ENCODE results near the gene TAF10. TPM values are rescaled to one million over a fixed set of nuclear protein-coding genes. Genes with fewer than 3 reads are reported as not detected.
A peak's percentile ranks its signal among the peaks of the same experiment; 100 is the strongest.

TAF10 gene
- total and polyA plus RNA-seq, 7 experiments from 2014 or later: 116 to 247 (median 129) TPM

DNA sequence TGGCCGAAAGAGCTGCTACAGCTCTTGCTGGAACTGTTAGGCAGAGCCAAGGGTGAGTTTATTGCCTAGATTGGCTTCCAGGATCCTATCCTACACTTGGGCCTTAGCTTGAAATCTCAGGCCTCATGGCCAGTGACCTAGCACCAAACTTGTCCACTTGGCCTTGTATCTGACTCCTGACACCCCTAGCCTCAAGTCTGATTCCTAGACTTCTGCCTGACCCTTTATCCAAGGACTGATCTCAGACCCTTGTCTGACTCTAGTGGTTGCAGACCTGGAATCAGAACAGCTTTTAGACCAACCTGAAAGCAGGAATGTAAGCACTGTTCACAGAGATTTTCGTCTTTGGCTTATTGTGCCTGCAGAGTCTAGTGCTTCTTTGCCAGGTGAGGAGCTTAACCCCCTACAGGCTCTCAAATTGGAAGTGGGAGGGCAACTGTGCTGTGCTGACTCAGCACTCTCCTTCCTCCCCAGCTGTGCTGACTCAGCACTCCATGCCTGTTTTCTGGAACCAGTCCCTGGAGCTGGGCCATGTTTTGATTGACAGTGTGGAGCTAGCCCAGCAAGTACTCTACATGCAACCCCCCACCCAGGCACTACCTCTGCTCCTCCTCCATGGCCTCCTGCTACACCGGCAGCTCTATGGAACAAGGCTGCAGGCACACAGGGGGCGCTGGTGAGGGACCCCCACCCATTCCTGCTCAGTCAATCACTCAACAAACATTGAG, 43.7 kb downstream of the TAF10 start:
- H3K27me3 Mint-ChIP-seq: no peaks in the 10 kb centered on the region
- H3K9me3 ChIP-seq (ENCODE audit: control insufficient read depth in 2 of 3, low read length in 3 of 3): no peaks in the 10 kb centered on the region
- H3K4me3 Mint-ChIP-seq: no peak overlapping the region
- no peaks in the 10 kb centered on the region for H3K27me3 ChIP-seq (ENCODE audit: control insufficient read depth in 2 of 2, insufficient read depth in 2 of 2, low read length in 2 of 2)
- DNase-seq: no peak
- intact Hi-C loops (cut with micrococcal nuclease): no loop called here
- no peak overlapping the region for H3K4me3 ChIP-seq (ENCODE audit: low read length)
- peaks cover 0 to 16% (median 0%) of the 10 kb centered on the region in 3 experiments for H3K36me3 ChIP-seq (ENCODE audit: control insufficient read depth in 2 of 3, insufficient read depth in 3 of 3, low read length in 3 of 3)
- no peak for ATAC-seq
- CTCF ChIA-PET: interaction anchor here (0.6 to 1.2 kb wide), 2 partner anchors 36 to 44 kb away, joined by 3 read pairs; no protein-coding TSS in a partner anchor
- peaks cover 10 to 41% (median 17%) of the 10 kb centered on the region in 5 donors for H3K36me3 Mint-ChIP-seq
- no peaks in the 10 kb centered on the region for H3K4me1 ChIP-seq (ENCODE audit: control insufficient read depth in 2 of 2, insufficient read depth in 2 of 2, low read length in 2 of 2)
- no peaks in the 10 kb centered on the region for H3K9me3 Mint-ChIP-seq
- POLR2A ChIA-PET: no interaction called here
- peaks cover 0 to 25% (median 0%) of the 10 kb centered on the region in 7 donors for H3K4me1 Mint-ChIP-seq
- no peak overlapping the region for H3K27ac Mint-ChIP-seq
- H3K27ac ChIP-seq (ENCODE audit: low read depth, low read length): no peak overlapping the region

DNA sequence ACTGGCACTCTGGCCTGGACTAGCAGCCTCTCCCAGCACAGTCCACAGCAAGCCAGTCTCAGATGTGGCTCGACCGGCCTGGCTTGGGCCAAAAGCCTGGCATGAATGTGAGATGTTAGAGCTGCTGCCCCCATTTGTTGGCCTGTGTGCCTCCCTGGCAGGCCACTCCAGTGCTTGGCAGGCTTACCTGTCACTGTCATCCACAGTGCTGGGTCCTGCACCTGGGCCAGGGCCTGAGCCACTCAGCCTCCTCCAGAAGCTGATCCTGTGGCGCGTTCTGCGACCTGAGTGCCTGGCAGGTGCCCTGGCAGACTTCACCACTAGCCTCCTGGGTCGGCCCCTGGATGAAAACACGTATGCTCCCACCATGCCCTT, 44.7 kb downstream of the TAF10 start:
- no peaks in the 10 kb centered on the region for H3K9me3 ChIP-seq (ENCODE audit: control insufficient read depth in 2 of 3, low read length in 3 of 3)
- DNase-seq (no peak), ATAC-seq (no peak)
- no peaks in the 10 kb centered on the region for H3K27me3 Mint-ChIP-seq
- intact Hi-C loops (cut with micrococcal nuclease): no loop called here
- H3K4me1 Mint-ChIP-seq: peaks cover 0 to 28% (median 0%) of the 10 kb centered on the region in 7 donors
- no peak overlapping the region for H3K4me3 ChIP-seq (ENCODE audit: low read length)
- H3K4me3 Mint-ChIP-seq: no peak overlapping the region
- H3K9me3 Mint-ChIP-seq: no peaks in the 10 kb centered on the region
- no peaks in the 10 kb centered on the region for H3K4me1 ChIP-seq (ENCODE audit: control insufficient read depth in 2 of 2, insufficient read depth in 2 of 2, low read length in 2 of 2)
- H3K36me3 ChIP-seq (ENCODE audit: control insufficient read depth in 2 of 3, insufficient read depth in 3 of 3, low read length in 3 of 3): peaks cover 0 to 20% (median 0%) of the 10 kb centered on the region in 3 experiments
- H3K27ac ChIP-seq (ENCODE audit: low read depth, low read length): no peak overlapping the region
- no peaks in the 10 kb centered on the region for H3K27me3 ChIP-seq (ENCODE audit: control insufficient read depth in 2 of 2, insufficient read depth in 2 of 2, low read length in 2 of 2)
- no peak overlapping the region for H3K27ac Mint-ChIP-seq
- peaks cover 6 to 42% (median 18%) of the 10 kb centered on the region in 5 donors for H3K36me3 Mint-ChIP-seq
- ChIA-PET POLR2A (no interaction called here), CTCF (interaction anchor here (0.6 kb wide), 1 partner anchor 116 kb away, joined by 3 read pairs; the partner anchor contains the start of gene MRPL17)

GRCh38 chr11:6566704-6567370, 45.2 kb downstream of the TAF10 start:
- no peaks in the 10 kb centered on the region for H3K27me3 Mint-ChIP-seq
- H3K27me3 ChIP-seq (ENCODE audit: control insufficient read depth in 2 of 2, insufficient read depth in 2 of 2, low read length in 2 of 2): no peaks in the 10 kb centered on the region
- no peaks in the 10 kb centered on the region for H3K9me3 ChIP-seq (ENCODE audit: control insufficient read depth in 2 of 3, low read length in 3 of 3)
- DNase-seq (no peak), ATAC-seq (peak; percentile 8)
- peaks cover 0 to 33% (median 0%) of the 10 kb centered on the region in 7 donors for H3K4me1 Mint-ChIP-seq
- no peaks in the 10 kb centered on the region for H3K4me1 ChIP-seq (ENCODE audit: control insufficient read depth in 2 of 2, insufficient read depth in 2 of 2, low read length in 2 of 2)
- ChIA-PET POLR2A (no interaction called here), CTCF (interaction anchor here (0.6 kb wide), 1 partner anchor 116 kb away, joined by 3 read pairs; the partner anchor contains the start of gene MRPL17)
- intact Hi-C loops (cut with micrococcal nuclease): no loop called here
- no peak overlapping the region for H3K27ac Mint-ChIP-seq
- peaks cover 6 to 38% (median 22%) of the 10 kb centered on the region in 5 donors for H3K36me3 Mint-ChIP-seq
- no peak overlapping the region for H3K4me3 ChIP-seq (ENCODE audit: low read length)
- H3K4me3 Mint-ChIP-seq: no peak overlapping the region
- no peak overlapping the region for H3K27ac ChIP-seq (ENCODE audit: low read depth, low read length)
- no peaks in the 10 kb centered on the region for H3K9me3 Mint-ChIP-seq
- H3K36me3 ChIP-seq (ENCODE audit: control insufficient read depth in 2 of 3, insufficient read depth in 3 of 3, low read length in 3 of 3): peaks cover 0 to 20% (median 0%) of the 10 kb centered on the region in 3 experiments

DNA sequence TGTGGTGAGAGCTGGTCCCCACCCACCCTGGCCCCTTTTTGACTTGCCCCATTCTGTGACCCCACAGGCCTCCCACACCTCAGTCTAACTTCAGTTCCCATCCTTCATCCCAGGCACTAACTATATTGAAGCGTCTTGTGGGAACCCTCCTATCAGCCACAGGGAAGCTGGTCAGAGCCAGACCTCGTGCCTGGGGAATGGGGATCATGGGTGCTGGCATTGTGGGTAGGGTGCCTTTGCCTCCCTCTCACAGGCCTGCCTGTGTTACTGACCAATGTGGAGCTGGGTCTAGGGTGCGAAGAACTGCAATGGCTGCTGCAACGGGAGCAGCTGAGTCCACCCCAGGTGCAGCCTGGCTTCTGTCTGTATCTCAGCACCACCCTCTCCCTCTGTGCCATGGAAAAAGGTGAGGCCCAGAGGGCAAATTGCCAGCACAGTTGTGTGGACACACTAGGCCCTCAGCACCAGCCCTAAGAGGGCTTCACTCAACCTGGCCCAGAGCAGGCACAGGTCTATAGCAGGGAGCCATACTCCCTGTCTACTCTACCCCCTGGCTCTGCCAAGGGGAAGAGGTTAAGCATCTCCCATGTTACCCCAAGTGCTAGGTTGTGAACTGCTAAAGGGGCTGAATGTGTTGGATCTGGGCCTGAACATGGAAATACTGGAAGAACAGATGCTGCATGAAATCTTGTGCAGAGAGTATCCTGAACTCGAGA, 45.9 kb downstream of the TAF10 start:
- peak overlapping the region in 2 of 9 donors; percentile 9 for H3K27ac Mint-ChIP-seq
- H3K9me3 Mint-ChIP-seq: no peaks in the 10 kb centered on the region
- Histone ChIP-seq H3K36me3 (ENCODE audit: control insufficient read depth in 2 of 3, insufficient read depth in 3 of 3, low read length in 3 of 3) (peaks cover 0 to 20% (median 0%) of the 10 kb centered on the region in 3 experiments), H3K4me1 (ENCODE audit: control insufficient read depth in 2 of 2, insufficient read depth in 2 of 2, low read length in 2 of 2) (no peaks in the 10 kb centered on the region), H3K27ac (ENCODE audit: low read depth, low read length) (no peak overlapping the region), H3K27me3 (ENCODE audit: control insufficient read depth in 2 of 2, insufficient read depth in 2 of 2, low read length in 2 of 2) (no peaks in the 10 kb centered on the region), H3K4me3 (ENCODE audit: low read length) (no peak overlapping the region), H3K9me3 (ENCODE audit: control insufficient read depth in 2 of 3, low read length in 3 of 3) (no peaks in the 10 kb centered on the region)
- H3K4me1 Mint-ChIP-seq: peaks cover 0 to 37% (median 0%) of the 10 kb centered on the region in 7 donors
- no peaks in the 10 kb centered on the region for H3K27me3 Mint-ChIP-seq
- DNase-seq (no peak), ATAC-seq (no peak)
- CTCF ChIA-PET: no interaction called here
- POLR2A ChIA-PET: no interaction called here
- intact Hi-C loops (cut with micrococcal nuclease): no loop called here
- no peak overlapping the region for H3K4me3 Mint-ChIP-seq
- H3K36me3 Mint-ChIP-seq: peaks cover 6 to 35% (median 23%) of the 10 kb centered on the region in 5 donors

DNA sequence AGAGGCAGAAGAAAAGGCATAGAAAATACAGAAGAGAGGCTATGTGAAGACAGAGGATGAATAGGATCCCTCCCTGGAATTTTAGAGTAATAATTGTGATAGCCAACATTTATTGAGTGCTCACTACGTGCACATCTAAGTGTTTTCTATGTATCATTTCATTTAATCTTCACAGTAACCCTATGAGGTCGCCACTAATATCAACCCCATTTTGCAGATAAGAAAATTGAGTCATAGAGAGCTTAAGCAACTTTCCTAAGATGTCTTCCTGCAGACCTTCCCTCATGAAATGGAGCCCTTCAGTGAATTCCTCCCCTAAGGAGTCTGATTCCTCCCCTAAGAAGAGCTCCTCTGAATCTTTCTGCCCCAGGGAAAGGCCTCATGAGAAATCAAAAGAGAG, 46.7 kb downstream of the TAF10 start:
- Histone ChIP-seq H3K4me3 (ENCODE audit: low read length) (no peak overlapping the region), H3K27me3 (ENCODE audit: control insufficient read depth in 2 of 2, insufficient read depth in 2 of 2, low read length in 2 of 2) (no peaks in the 10 kb centered on the region), H3K4me1 (ENCODE audit: control insufficient read depth in 2 of 2, insufficient read depth in 2 of 2, low read length in 2 of 2) (no peaks in the 10 kb centered on the region), H3K27ac (ENCODE audit: low read depth, low read length) (no peak overlapping the region), H3K9me3 (ENCODE audit: control insufficient read depth in 2 of 3, low read length in 3 of 3) (no peaks in the 10 kb centered on the region), H3K36me3 (ENCODE audit: control insufficient read depth in 2 of 3, insufficient read depth in 3 of 3, low read length in 3 of 3) (peaks cover 0 to 20% (median 0%) of the 10 kb centered on the region in 3 experiments)
- ATAC-seq (no peak), DNase-seq (no peak)
- intact Hi-C loops (cut with micrococcal nuclease): no loop called here
- ChIA-PET CTCF (no interaction called here), POLR2A (no interaction called here)
- Mint-ChIP-seq H3K27me3 (no peaks in the 10 kb centered on the region), H3K36me3 (peaks cover 6 to 39% (median 23%) of the 10 kb centered on the region in 5 donors), H3K4me1 (peaks cover 0 to 37% (median 0%) of the 10 kb centered on the region in 7 donors), H3K4me3 (no peak overlapping the region), H3K9me3 (no peaks in the 10 kb centered on the region), H3K27ac (peak overlapping the region in 5 of 9 donors; percentile 3 to 27 (median 9))

DNA sequence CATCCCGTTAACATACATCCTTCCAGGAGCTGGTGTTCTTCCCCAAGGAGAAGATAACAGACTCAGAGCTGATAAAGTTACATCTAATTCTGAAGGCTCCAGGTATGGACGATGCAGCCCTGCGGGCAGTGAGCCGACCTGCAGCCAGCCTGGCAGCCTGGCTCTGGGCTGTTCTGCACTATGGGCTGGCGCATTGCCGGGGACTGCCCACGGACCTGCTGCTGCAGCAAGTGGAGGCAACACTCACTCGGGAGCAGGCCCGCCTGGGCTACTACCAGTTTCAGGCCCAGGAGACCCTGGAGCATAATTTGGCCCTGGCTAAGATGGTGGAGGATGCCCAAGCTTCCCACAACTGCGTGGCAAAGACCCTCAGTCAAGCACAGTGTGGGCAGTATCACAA, 48.3 kb downstream of the TAF10 start:
- H3K9me3 ChIP-seq (ENCODE audit: control insufficient read depth in 2 of 3, low read length in 3 of 3): no peaks in the 10 kb centered on the region

More for the DNA sequence above, 48.3 kb downstream of the TAF10 start:
- Histone ChIP-seq H3K27me3 (ENCODE audit: control insufficient read depth in 2 of 2, insufficient read depth in 2 of 2, low read length in 2 of 2) (no peaks in the 10 kb centered on the region), H3K4me3 (ENCODE audit: low read length) (no peak overlapping the region), H3K36me3 (ENCODE audit: control insufficient read depth in 2 of 3, insufficient read depth in 3 of 3, low read length in 3 of 3) (peaks cover 0 to 20% (median 0%) of the 10 kb centered on the region in 3 experiments), H3K27ac (ENCODE audit: low read depth, low read length) (no peak overlapping the region), H3K4me1 (ENCODE audit: control insufficient read depth in 2 of 2, insufficient read depth in 2 of 2, low read length in 2 of 2) (no peaks in the 10 kb centered on the region)
- Mint-ChIP-seq H3K27ac (no peak overlapping the region), H3K9me3 (no peaks in the 10 kb centered on the region), H3K27me3 (no peaks in the 10 kb centered on the region), H3K4me3 (no peak overlapping the region), H3K4me1 (peaks cover 0 to 25% (median 0%) of the 10 kb centered on the region in 7 donors), H3K36me3 (peaks cover 6 to 47% (median 31%) of the 10 kb centered on the region in 5 donors)
- POLR2A ChIA-PET: no interaction called here
- CTCF ChIA-PET: no interaction called here
- no peak for DNase-seq
- intact Hi-C loops (cut with micrococcal nuclease): no loop called here
- ATAC-seq: no peak

Measured in naive thymus-derived CD4-positive, alpha-beta T cell (primary cell).